HEK293 (cell line): ENCODE measurements around the gene DOCK1.

Source experiments
- CTCF ChIP-seq: fragments of 450-650 bp; formaldehyde crosslinking; IDR thresholded peaks from 2 replicates; pipeline ENCODE4 v1.5.1; 2016; ENCODE audit warnings: missing biosample characterization, missing genetic modification characterization
- ZNF121 ChIP-seq: fragments of 450-650 bp; formaldehyde crosslinking; IDR thresholded peaks from 2 replicates; pipeline ENCODE4 v1.5.1; 2016; ENCODE audit warnings: missing biosample characterization, missing genetic modification characterization
- ZSCAN23 ChIP-seq: fragments of 450-650 bp; formaldehyde crosslinking; IDR thresholded peaks from 2 replicates; pipeline ENCODE4 v1.5.1; 2016; ENCODE audit warnings: missing biosample characterization, missing genetic modification characterization

GRCh38 chr10:127472976-127473375 lies 567.7 kb downstream of the DOCK1 start:
- TF ChIP-seq CTCF (tag by site-specific recombination) (no peak), ZNF121 (no peak), ZSCAN23 (tag by site-specific recombination) (no peak)
